Measurements from ENCODE around the gene MADCAM1.

Gene MADCAM1

GRCh38 chr19:531009-531752 is 34.9 kb downstream of the MADCAM1 start:
- DNase-seq (ENCODE audit: extremely low read depth in 1 of 2, low read depth in 1 of 2), result peak; percentile 49 to 88

- DNase-seq (ENCODE audit: extremely low read depth in 1 of 2, low read depth in 1 of 2), result no peak
Measured at GRCh38 chr19:531753-532560, 35.7 kb downstream of the MADCAM1 start, which contains the start of gene CDC34. CDC34 (plus strand) TSS chr19:531760; CDS start chr19:531932, 172 bp downstream.

- no peak for DNase-seq (ENCODE audit: extremely low read depth in 1 of 2, low read depth in 1 of 2)
Measured at GRCh38 chr19:532561-533363, 36.5 kb downstream of the MADCAM1 start.

- no peak for DNase-seq (ENCODE audit: extremely low read depth in 1 of 2, low read depth in 1 of 2)
Measured at GRCh38 chr19:533364-534058, 37.2 kb downstream of the MADCAM1 start.

GRCh38 chr19:534088-534487 is 37.8 kb downstream of the MADCAM1 start:
- no peak for DNase-seq (ENCODE audit: extremely low read depth in 1 of 2, low read depth in 1 of 2)

GRCh38 chr19:535017-535835 is 38.9 kb downstream of the MADCAM1 start:
- no peak for DNase-seq (ENCODE audit: extremely low read depth in 1 of 2, low read depth in 1 of 2)

GRCh38 chr19:536031-536880 is 40.0 kb downstream of the MADCAM1 start:
- DNase-seq (ENCODE audit: extremely low read depth in 1 of 2, low read depth in 1 of 2), result no peak

GRCh38 chr19:536881-537404 is 40.7 kb downstream of the MADCAM1 start:
- no peak for DNase-seq (ENCODE audit: extremely low read depth in 1 of 2, low read depth in 1 of 2)

- DNase-seq (ENCODE audit: extremely low read depth in 1 of 2, low read depth in 1 of 2), result no peak
Measured at GRCh38 chr19:538641-539428, 42.5 kb downstream of the MADCAM1 start.

- no peak for DNase-seq (ENCODE audit: extremely low read depth in 1 of 2, low read depth in 1 of 2)
Measured at GRCh38 chr19:539429-540030, 43.2 kb downstream of the MADCAM1 start.

- no peak for DNase-seq (ENCODE audit: extremely low read depth in 1 of 2, low read depth in 1 of 2)
Measured at GRCh38 chr19:540867-541637, 44.8 kb downstream of the MADCAM1 start.

GRCh38 chr19:541699-542098 is 45.4 kb downstream of the MADCAM1 start:
- DNase-seq (ENCODE audit: extremely low read depth in 1 of 2, low read depth in 1 of 2), result no peak

- no peak for DNase-seq (ENCODE audit: extremely low read depth in 1 of 2, low read depth in 1 of 2)
Measured at GRCh38 chr19:542173-542866, 46.0 kb downstream of the MADCAM1 start.

GRCh38 chr19:543910-544608 is 47.8 kb downstream of the MADCAM1 start, which contains the start of gene GZMM:
GZMM (plus strand) TSS chr19:544053; CDS start chr19:544072, 19 bp downstream.
- DNase-seq (ENCODE audit: extremely low read depth in 1 of 2, low read depth in 1 of 2), result peak; percentile 55 to 63

GRCh38 chr19:547117-547516 is 50.8 kb downstream of the MADCAM1 start:
- no peak for DNase-seq (ENCODE audit: extremely low read depth in 1 of 2, low read depth in 1 of 2)

All from activated CD8-positive, alpha-beta memory T cell treated with anti-CD3 and anti-CD28 coated beads for 1 hour (primary cell).